ENCODE data around the gene SCPEP1.

The SCPEP1 gene

GRCh38 chr17:57044976-57045867 is 67.3 kb downstream of the SCPEP1 start:
- no peak for DNase-seq

GRCh38 chr17:57045868-57046704 is 68.2 kb downstream of the SCPEP1 start:
- no peak for DNase-seq

- DNase-seq = no peak
Measured at GRCh38 chr17:57046749-57047148, 68.8 kb downstream of the SCPEP1 start.

GRCh38 chr17:57048096-57048495 is 70.2 kb downstream of the SCPEP1 start:
- no peak for DNase-seq

- DNase-seq = no peak
Measured at GRCh38 chr17:57050306-57050705, 72.4 kb downstream of the SCPEP1 start.

GRCh38 chr17:57051886-57052361 is 74.0 kb downstream of the SCPEP1 start:
- no peak for DNase-seq

Data from SW 1271 (cell line).